Lower leg skin (tissue), 4 donors: ENCODE data around the gene CAMKK1. TPM values are rescaled to one million over a fixed set of nuclear protein-coding genes. Genes with fewer than 3 reads are reported as not detected.
A peak's percentile ranks its signal among the peaks of the same experiment; 100 is the strongest.

ENCODE experiments used
- DNase-seq, 2 donors: peaks; one replicate each; pipeline ENCODE4 v3.0.0-alpha.2; 2019; ENCODE audit warnings: low spot score in 2 of 2
- H3K4me3 ChIP-seq: fragments of 200-600 bp; sonication (generic); 2 replicates; pipeline ENCODE4 v1.5.1; 2017; ENCODE audit warnings: mild to moderate bottlenecking, low read depth; ENCODE audit not compliant: poor library complexity, severe bottlenecking
- CTCF ChIP-seq, 3 donors: fragments of 450-650 bp; IDR thresholded peaks; one replicate each; pipeline ENCODE4 v1.5.1; 2016; ENCODE audit warnings: antibody characterized with exemption in 3 of 3, mild to moderate bottlenecking in 3 of 3, moderate library complexity in 2 of 3
- POLR2A ChIP-seq, 2 donors: fragments of 450-650 bp; IDR thresholded peaks; one replicate each; pipeline ENCODE4 v1.6.1; 2016 to 2017; ENCODE audit warnings: antibody characterized with exemption in 2 of 2, mild to moderate bottlenecking in 1 of 2, moderate library complexity in 1 of 2
- WGBS, 2 donors: methylation state at CpG; one replicate each; pipeline ENCODE4 v1.1.5; 2018; 5-methylcytosine and 5-hydroxymethylcytosine counted together
- intact Hi-C: fragments of 100-400 bp; cut with DNase I; formaldehyde crosslinking; loops from one replicate; pipeline ENCODE4 v1.15.0; 2023; ENCODE audit warnings: low total_unique reads
- total RNA-seq, 4 donors: library from RNA; depleted of rRNA; stranded (reverse); fragments of >200 nt; gene quantifications; one replicate each; pipeline ENCODE4 v1.1.0, GENCODE V29; 2016

CAMKK1 gene
- total RNA-seq, 4 donors from 2014 or later = 7.3 to 21.2 (median 14.6) TPM

GRCh38 chr17:3835410-3836229 is 57.2 kb downstream of the CAMKK1 start:
- intact Hi-C loops = no loop called here
- H3K4me3 ChIP-seq = no peak overlapping the region
- DNase-seq = no peak
- WGBS, 2 donors = 80 to 81% methylated on average over 14 of the region's 14 CpGs
- TF ChIP-seq POLR2A (IDR thresholded peaks at IDR 0.05) (no peak), CTCF (IDR thresholded peaks at IDR 0.05) (no peak)

- no peak overlapping the region for H3K4me3 ChIP-seq
- TF ChIP-seq CTCF (IDR thresholded peaks at IDR 0.05) = no peak
- DNase-seq = no peak
- intact Hi-C loops = no loop called here
- WGBS, 2 donors = 84 to 85% methylated on average over 4 of the region's 4 CpGs
Observed at GRCh38 chr17:3834811-3835210, 58.0 kb downstream of the CAMKK1 start.

GRCh38 chr17:3828852-3829232 is 64.0 kb downstream of the CAMKK1 start:
- no peak for DNase-seq
- 89 to 90% methylated on average over 7 of the region's 7 CpGs for WGBS, 2 donors
- no peak for TF ChIP-seq POLR2A (IDR thresholded peaks at IDR 0.05)
- no peak for TF ChIP-seq CTCF (IDR thresholded peaks at IDR 0.05)
- no peak overlapping the region for H3K4me3 ChIP-seq
- intact Hi-C loops = loop anchor here (5.0 kb wide), 1 partner anchor 92 kb away; no protein-coding TSS in a partner anchor

- intact Hi-C loops = loop anchor here (5.0 kb wide), 1 partner anchor 91 kb away; no protein-coding TSS in a partner anchor
- no peak for DNase-seq
- no peak for TF ChIP-seq CTCF (IDR thresholded peaks at IDR 0.05)
- 56 to 57% methylated on average over 7 of the region's 7 CpGs for WGBS, 2 donors
- H3K4me3 ChIP-seq = no peak overlapping the region
Observed at GRCh38 chr17:3828151-3828851, 64.6 kb downstream of the CAMKK1 start.

GRCh38 chr17:3827124-3827773 is 65.6 kb downstream of the CAMKK1 start:
- TF ChIP-seq POLR2A (IDR thresholded peaks at IDR 0.05) (no peak), CTCF (IDR thresholded peaks at IDR 0.05) (no peak)
- peak in 1 of 2 donors; percentile 45 for DNase-seq
- H3K4me3 ChIP-seq = no peak overlapping the region
- intact Hi-C loops = loop anchor here (5.0 kb wide), 1 partner anchor 90 kb away; no protein-coding TSS in a partner anchor
- WGBS, 2 donors = 50 to 59% methylated on average over 6 of the region's 6 CpGs
